ENCODE data around the gene VSTM4.

VSTM4 gene

GRCh38 chr10:49044293-49045193 is 70.8 kb downstream of the VSTM4 start:
- no peak for DNase-seq (ENCODE audit: low read depth in 2 of 2)
- TF ChIP-seq CTCF (IDR thresholded peaks at IDR 0.05; ENCODE audit: low read depth, low read length): no peak

GRCh38 chr10:49040601-49041000 is 74.7 kb downstream of the VSTM4 start:
- no peak overlapping the region for H3K4me3 ChIP-seq (replicated peaks in 1 of 2; ENCODE audit: low read depth in 2 of 2, low read length in 2 of 2)
- no peak for TF ChIP-seq CTCF (IDR thresholded peaks at IDR 0.05; ENCODE audit: low read depth, low read length)
- DNase-seq (ENCODE audit: low read depth in 2 of 2): no peak

More at GRCh38 chr10:49044293-49045193, 70.8 kb downstream of the VSTM4 start:
- H3K4me3 ChIP-seq (replicated peaks in 1 of 2; ENCODE audit: low read depth in 2 of 2, low read length in 2 of 2): no peak overlapping the region

GRCh38 chr10:49039409-49039808 is 75.9 kb downstream of the VSTM4 start:
- DNase-seq (ENCODE audit: low read depth in 2 of 2): no peak
- H3K4me3 ChIP-seq (replicated peaks in 1 of 2; ENCODE audit: low read depth in 2 of 2, low read length in 2 of 2): no peak overlapping the region
- no peak for TF ChIP-seq CTCF (IDR thresholded peaks at IDR 0.05; ENCODE audit: low read depth, low read length)

- no peak for TF ChIP-seq CTCF (IDR thresholded peaks at IDR 0.05; ENCODE audit: low read depth, low read length)
- DNase-seq (ENCODE audit: low read depth in 2 of 2): no peak
Measured at GRCh38 chr10:49038711-49039110, 76.6 kb downstream of the VSTM4 start.

GRCh38 chr10:49037187-49037586 is 78.1 kb downstream of the VSTM4 start:
- TF ChIP-seq CTCF (IDR thresholded peaks at IDR 0.05; ENCODE audit: low read depth, low read length): no peak
- peak; percentile 8 to 19 for DNase-seq (ENCODE audit: low read depth in 2 of 2)
- H3K4me3 ChIP-seq (replicated peaks in 1 of 2; ENCODE audit: low read depth in 2 of 2, low read length in 2 of 2): no peak overlapping the region

More at GRCh38 chr10:49038711-49039110, 76.6 kb downstream of the VSTM4 start:
- no peak overlapping the region for H3K4me3 ChIP-seq (replicated peaks in 1 of 2; ENCODE audit: low read depth in 2 of 2, low read length in 2 of 2)

GRCh38 chr10:49036638-49037037 is 78.7 kb downstream of the VSTM4 start:
- no peak overlapping the region for H3K4me3 ChIP-seq (replicated peaks in 1 of 2; ENCODE audit: low read depth in 2 of 2, low read length in 2 of 2)
- no peak for TF ChIP-seq CTCF (IDR thresholded peaks at IDR 0.05; ENCODE audit: low read depth, low read length)
- DNase-seq (ENCODE audit: low read depth in 2 of 2): no peak

Data from cardiac fibroblast (primary cell).